Measurements from ENCODE around the gene UBE2G2.

The UBE2G2 gene

GRCh38 chr21:44720170-44720569 is 81.5 kb downstream of the UBE2G2 start:
- CTCF ChIA-PET = no interaction called here
- no peak overlapping the region for H3K4me3 ChIP-seq (ENCODE audit: low read depth, low read length)
- no peak for TF ChIP-seq CTCF (IDR thresholded peaks at IDR 0.05; ENCODE audit: insufficient read depth, low read length, missing control alignments)
- no peak for DNase-seq (ENCODE audit: low read depth, low spot score)
- POLR2A ChIA-PET = no interaction called here

Data from AG04449 (cell line).